Right lobe of liver (tissue), 4 donors: Measurements from ENCODE around the gene DDX54.

Source experiments
- POLR2A ChIP-seq: fragments of 450-650 bp; IDR thresholded peaks from one replicate; pipeline ENCODE4 v1.6.1; 2017; ENCODE audit warnings: antibody characterized with exemption, mild to moderate bottlenecking
- TF ChIP-seq, protein P1 (sequence below), 4 donors: fragments of 200-600 bp in 3 of 4; fragments of 450-650 bp in 1 of 4; IDR thresholded peaks; one replicate each; pipeline versions ENCODE4 v1.5.1 to v1.8.0; 2016 to 2022; ENCODE audit warnings: antibody characterized with exemption in 4 of 4, mild to moderate bottlenecking in 2 of 4
- donor health status: DM: no; HTN: no; CAD: no.
- donor health status: DM: no; HTN: no; CAD: no.
- donor health status: DM: no; HTN: yes; CAD: no.

DNA sequence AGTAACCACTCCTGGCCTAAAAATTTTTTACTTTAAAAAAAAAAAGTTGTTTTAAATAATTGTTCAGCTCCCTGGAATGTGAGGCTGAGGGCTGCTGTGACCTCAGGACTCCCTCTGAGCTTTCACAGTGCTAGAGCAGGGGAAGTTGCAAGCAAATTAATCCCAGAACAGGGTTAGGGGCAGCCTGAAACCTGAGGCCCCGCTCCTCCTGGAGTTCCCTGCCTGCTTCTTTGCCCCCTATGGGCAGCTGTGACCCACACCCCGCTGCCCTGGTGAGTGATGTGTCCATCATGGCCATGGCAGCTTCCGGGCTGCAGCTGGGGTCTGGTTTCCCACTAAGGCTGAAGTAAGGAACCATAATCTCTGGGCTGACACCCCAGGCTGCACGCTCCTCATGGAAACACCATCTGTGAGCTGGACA is 9.7 kb upstream of the DDX54 start:
- no peak for TF ChIP-seq POLR2A
- TF ChIP-seq, protein P1, sequence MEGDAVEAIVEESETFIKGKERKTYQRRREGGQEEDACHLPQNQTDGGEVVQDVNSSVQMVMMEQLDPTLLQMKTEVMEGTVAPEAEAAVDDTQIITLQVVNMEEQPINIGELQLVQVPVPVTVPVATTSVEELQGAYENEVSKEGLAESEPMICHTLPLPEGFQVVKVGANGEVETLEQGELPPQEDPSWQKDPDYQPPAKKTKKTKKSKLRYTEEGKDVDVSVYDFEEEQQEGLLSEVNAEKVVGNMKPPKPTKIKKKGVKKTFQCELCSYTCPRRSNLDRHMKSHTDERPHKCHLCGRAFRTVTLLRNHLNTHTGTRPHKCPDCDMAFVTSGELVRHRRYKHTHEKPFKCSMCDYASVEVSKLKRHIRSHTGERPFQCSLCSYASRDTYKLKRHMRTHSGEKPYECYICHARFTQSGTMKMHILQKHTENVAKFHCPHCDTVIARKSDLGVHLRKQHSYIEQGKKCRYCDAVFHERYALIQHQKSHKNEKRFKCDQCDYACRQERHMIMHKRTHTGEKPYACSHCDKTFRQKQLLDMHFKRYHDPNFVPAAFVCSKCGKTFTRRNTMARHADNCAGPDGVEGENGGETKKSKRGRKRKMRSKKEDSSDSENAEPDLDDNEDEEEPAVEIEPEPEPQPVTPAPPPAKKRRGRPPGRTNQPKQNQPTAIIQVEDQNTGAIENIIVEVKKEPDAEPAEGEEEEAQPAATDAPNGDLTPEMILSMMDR (IDR thresholded peaks at IDR 0.05), result no peak
